Skeletal muscle tissue (tissue), 4 donors: ENCODE data around the gene B3GALNT2. TPM values are rescaled to one million over a fixed set of nuclear protein-coding genes. Genes with fewer than 3 reads are reported as not detected.

Experiments
- H3K27ac ChIP-seq: one replicate; pipeline ENCODE4 v1.7.0; 2013; ENCODE audit warnings: mild to moderate bottlenecking, low read depth, low read length, inconsistent platforms
- H3K27me3 ChIP-seq, 3 donors: one replicate each; pipeline ENCODE4 v1.7.0; 2013; ENCODE audit warnings: low read length in 3 of 3; ENCODE audit not compliant: control insufficient read depth in 3 of 3, insufficient read depth in 3 of 3
- H3K36me3 ChIP-seq, 3 donors: one replicate each; pipeline ENCODE4 v1.7.0; 2013; ENCODE audit warnings: low read length in 3 of 3; ENCODE audit not compliant: control insufficient read depth in 3 of 3, insufficient read depth in 3 of 3
- H3K4me1 ChIP-seq, 3 donors: one replicate each; pipeline ENCODE4 v1.7.0; 2013; ENCODE audit warnings: low read length in 3 of 3, mild to moderate bottlenecking in 3 of 3; ENCODE audit not compliant: control insufficient read depth in 3 of 3, insufficient read depth in 3 of 3
- H3K4me3 ChIP-seq, 3 donors: one replicate each; pipeline ENCODE4 v1.7.0; 2013; ENCODE audit warnings: low read length in 3 of 3
- H3K9ac ChIP-seq, 3 donors: one replicate each; pipeline ENCODE4 v1.7.0; 2013; ENCODE audit warnings: low read length in 3 of 3, mild to moderate bottlenecking in 3 of 3, moderate library complexity in 2 of 3, low read depth in 1 of 3
- H3K9me3 ChIP-seq, 3 donors: one replicate each; pipeline ENCODE4 v1.7.0; 2013; ENCODE audit warnings: low read length in 3 of 3; ENCODE audit not compliant: control insufficient read depth in 3 of 3
- total RNA-seq: library from RNA; depleted of rRNA; stranded (reverse); fragments of >200 nt; gene quantifications from one replicate; pipeline ENCODE4 v1.2.3, GENCODE V29; 2014
- donor health status: Osteomylitis.

The B3GALNT2 gene
- total RNA-seq, 1 donor from 2014 or later: 48.5 TPM

- Histone ChIP-seq H3K4me3 (peak overlapping the region; percentile 68 to 90 (median 69)), H3K9me3 (no peaks in the 10 kb centered on the region), H3K9ac (peak overlapping the region; percentile 77 to 89 (median 79)), H3K4me1 (peaks cover 9 to 21% (median 13%) of the 10 kb centered on the region in 3 donors), H3K27me3 (no peaks in the 10 kb centered on the region), H3K27ac (peak overlapping the region; percentile 99), H3K36me3 (no peaks in the 10 kb centered on the region)
These were observed 690 bp downstream of the B3GALNT2 start for GRCh38 chr1:235503403-235504121.

DNA sequence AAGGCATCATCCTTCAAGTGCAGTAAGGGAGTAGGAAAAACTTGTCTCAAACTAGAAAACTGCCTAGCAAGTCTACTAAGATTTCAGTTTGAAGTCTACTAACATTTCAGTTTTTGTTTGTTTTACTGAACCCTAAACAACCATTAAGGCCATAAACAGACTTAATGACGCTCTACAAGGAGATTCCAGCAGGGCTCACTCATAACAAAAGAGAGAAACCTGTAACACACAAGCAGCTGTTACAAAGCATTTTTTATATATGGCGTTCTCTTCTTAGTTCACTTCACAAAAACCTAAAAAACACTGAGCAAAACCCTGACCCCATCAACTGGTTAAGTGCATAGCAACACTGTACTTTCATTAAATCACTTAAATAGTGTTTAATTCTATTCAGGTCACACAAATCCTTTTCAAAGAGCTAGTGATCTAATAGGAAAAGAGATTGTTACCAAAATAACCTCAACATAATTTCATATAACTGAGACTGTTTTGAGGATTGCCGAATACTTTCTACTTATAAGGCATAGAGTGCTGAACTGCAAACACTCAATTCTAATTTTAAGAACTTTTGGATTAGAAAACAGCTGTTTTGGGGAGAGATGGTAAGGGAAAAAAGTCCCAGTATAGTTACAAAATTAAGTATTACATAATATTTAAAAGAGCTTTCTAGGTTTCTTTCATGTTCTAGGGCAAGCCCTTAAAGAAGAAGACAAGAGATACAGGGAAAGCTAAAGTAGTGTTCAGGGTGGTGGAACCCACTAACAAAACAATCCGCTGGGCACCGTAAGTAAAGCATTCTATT is 1.4 kb downstream of the B3GALNT2 start:
- Histone ChIP-seq H3K36me3 (no peaks in the 10 kb centered on the region), H3K4me1 (peaks cover 10 to 21% (median 13%) of the 10 kb centered on the region in 3 donors), H3K27me3 (no peaks in the 10 kb centered on the region), H3K4me3 (peak overlapping the region; percentile 68 to 90 (median 69)), H3K9me3 (no peaks in the 10 kb centered on the region), H3K9ac (peak overlapping the region; percentile 77 to 89 (median 79)), H3K27ac (peak overlapping the region; percentile 99)

DNA sequence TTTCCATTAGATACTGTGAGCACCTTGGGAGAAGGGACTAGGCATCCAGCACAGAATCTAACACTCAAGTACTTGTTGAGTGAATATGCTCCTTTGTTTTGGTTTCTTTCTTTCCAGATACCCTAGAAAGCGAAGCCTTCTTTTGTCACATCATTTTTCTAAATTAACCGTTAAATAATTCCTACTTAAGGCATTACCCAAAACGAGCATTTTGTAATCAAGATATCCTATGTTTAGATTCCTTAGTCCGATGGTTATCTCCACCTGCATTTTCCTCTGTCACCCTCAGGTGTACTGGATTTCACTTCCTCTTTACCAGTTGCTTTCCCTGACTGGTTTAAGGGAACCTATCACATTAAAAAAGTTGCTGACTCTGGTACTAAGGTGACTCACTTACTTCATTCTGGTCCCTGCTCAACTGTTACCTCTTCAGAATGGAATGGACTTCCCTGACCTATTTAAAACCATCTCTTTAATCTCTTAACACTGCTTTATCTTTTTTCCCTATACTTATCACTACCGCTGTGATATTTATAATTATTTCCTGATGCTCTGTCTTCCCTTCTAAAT is 3.2 kb downstream of the B3GALNT2 start:
- Histone ChIP-seq H3K4me1 (peaks cover 12 to 27% (median 13%) of the 10 kb centered on the region in 3 donors), H3K36me3 (no peaks in the 10 kb centered on the region), H3K9ac (peak overlapping the region in 1 of 3 donors; percentile 24), H3K27me3 (no peaks in the 10 kb centered on the region), H3K4me3 (peak overlapping the region in 1 of 3 donors; percentile 27), H3K27ac (peak overlapping the region; percentile 99), H3K9me3 (no peaks in the 10 kb centered on the region)

- H3K27ac ChIP-seq: peak overlapping the region; percentile 54
- no peaks in the 10 kb centered on the region for H3K27me3 ChIP-seq
- H3K4me1 ChIP-seq: peaks cover 7 to 33% (median 15%) of the 10 kb centered on the region in 3 donors
- H3K36me3 ChIP-seq: peaks cover 3 to 16% (median 13%) of the 10 kb centered on the region in 3 donors
- no peaks in the 10 kb centered on the region for H3K9me3 ChIP-seq
- H3K4me3 ChIP-seq: no peak overlapping the region
- peak overlapping the region in 1 of 3 donors; percentile 15 for H3K9ac ChIP-seq
These were observed 8.7 kb downstream of the B3GALNT2 start for GRCh38 chr1:235495551-235495950.

GRCh38 chr1:235495030-235495429 is 9.2 kb downstream of the B3GALNT2 start:
- peaks cover 3 to 16% (median 13%) of the 10 kb centered on the region in 3 donors for H3K36me3 ChIP-seq
- H3K9ac ChIP-seq: peak overlapping the region in 1 of 3 donors; percentile 15
- H3K4me1 ChIP-seq: peaks cover 4 to 28% (median 11%) of the 10 kb centered on the region in 3 donors
- no peak overlapping the region for H3K4me3 ChIP-seq
- H3K9me3 ChIP-seq: no peaks in the 10 kb centered on the region
- peak overlapping the region; percentile 54 for H3K27ac ChIP-seq
- no peaks in the 10 kb centered on the region for H3K27me3 ChIP-seq

DNA sequence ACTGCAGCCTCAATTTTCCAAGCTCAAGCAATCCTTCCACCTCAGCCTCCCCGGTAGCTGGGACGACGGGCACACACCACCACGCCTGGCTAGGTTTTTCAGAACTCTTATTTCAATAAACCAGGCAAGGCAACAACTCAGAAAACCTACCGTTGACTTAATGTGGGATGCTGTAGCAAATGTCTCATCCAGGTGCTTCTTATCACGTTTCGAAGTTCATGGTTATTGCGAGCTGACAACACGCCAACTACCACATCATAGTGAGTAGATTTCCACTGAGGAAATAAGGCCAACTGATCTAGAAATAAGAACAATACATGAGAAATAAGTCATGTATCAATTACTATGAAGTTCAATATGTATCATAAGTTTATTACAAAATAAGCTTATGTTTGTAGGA is 9.7 kb downstream of the B3GALNT2 start:
- no peak overlapping the region for H3K4me3 ChIP-seq
- peaks cover 4 to 25% (median 11%) of the 10 kb centered on the region in 3 donors for H3K4me1 ChIP-seq
- no peak overlapping the region for H3K9ac ChIP-seq
- H3K36me3 ChIP-seq: peaks cover 3 to 16% (median 16%) of the 10 kb centered on the region in 3 donors
- peak overlapping the region; percentile 28 for H3K27ac ChIP-seq
- no peaks in the 10 kb centered on the region for H3K27me3 ChIP-seq
- H3K9me3 ChIP-seq: no peaks in the 10 kb centered on the region

DNA sequence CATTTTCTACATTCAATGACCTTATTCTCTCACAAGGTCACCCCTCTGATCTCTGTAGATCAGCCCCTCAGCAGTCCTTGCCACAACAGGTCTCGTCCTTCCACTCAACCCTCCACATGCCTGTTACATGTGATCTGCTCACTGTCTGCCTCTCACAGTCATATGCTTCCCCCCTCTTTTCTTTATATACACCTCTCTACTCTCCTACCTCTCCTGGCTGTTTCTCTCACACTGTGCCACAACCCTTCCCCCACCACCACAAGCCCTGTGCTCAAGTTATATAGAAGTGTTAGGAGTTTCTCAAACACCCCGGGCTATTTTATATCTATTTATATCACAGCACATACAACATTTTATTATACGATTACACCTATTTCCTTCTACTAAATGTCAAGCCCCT is 12.6 kb downstream of the B3GALNT2 start:
- Histone ChIP-seq H3K4me3 (no peak overlapping the region), H3K27me3 (no peaks in the 10 kb centered on the region), H3K9ac (no peak overlapping the region), H3K4me1 (peaks cover 0 to 20% (median 11%) of the 10 kb centered on the region in 3 donors), H3K27ac (peak overlapping the region; percentile 32), H3K36me3 (peaks cover 4 to 23% (median 21%) of the 10 kb centered on the region in 3 donors), H3K9me3 (no peaks in the 10 kb centered on the region)

- Histone ChIP-seq H3K27me3 (no peaks in the 10 kb centered on the region), H3K9ac (no peak overlapping the region), H3K4me3 (no peak overlapping the region), H3K9me3 (no peaks in the 10 kb centered on the region), H3K4me1 (peaks cover 0 to under 1% (median 0%) of the 10 kb centered on the region in 3 donors), H3K27ac (no peak overlapping the region), H3K36me3 (peaks cover 11 to 29% (median 13%) of the 10 kb centered on the region in 3 donors)
These were observed 17.9 kb downstream of the B3GALNT2 start for GRCh38 chr1:235486321-235486720.

DNA sequence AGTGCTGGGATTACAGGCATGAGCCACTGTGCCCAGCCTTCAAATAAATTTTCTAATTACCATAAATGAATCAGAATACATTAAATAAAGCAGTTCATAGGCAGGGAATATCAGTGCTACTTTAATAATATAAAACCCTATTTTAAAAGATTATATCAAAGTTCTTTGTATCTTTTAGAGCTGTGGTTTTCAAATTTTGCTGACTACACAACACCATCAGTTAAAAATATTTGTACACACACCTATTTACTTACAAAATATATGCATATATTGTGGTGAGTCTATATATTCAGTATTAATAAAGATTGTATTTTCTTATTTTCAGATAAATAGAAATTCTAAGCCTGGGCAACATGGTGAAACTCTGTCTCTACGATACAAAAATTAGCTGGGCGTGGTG is 18.7 kb downstream of the B3GALNT2 start:
- no peaks in the 10 kb centered on the region for H3K4me1 ChIP-seq
- H3K9me3 ChIP-seq: no peaks in the 10 kb centered on the region
- H3K36me3 ChIP-seq: peaks cover 11 to 33% (median 13%) of the 10 kb centered on the region in 3 donors
- H3K4me3 ChIP-seq: no peak overlapping the region
- H3K9ac ChIP-seq: no peak overlapping the region
- H3K27me3 ChIP-seq: no peaks in the 10 kb centered on the region
- no peak overlapping the region for H3K27ac ChIP-seq
